ENCODE data around the gene BBOX1.
"Not testable (repeated sequence)": the region's sequence is repeated elsewhere in the genome, so short reads cannot be mapped to it uniquely, and the experiment has no call there.

BBOX1 gene, protein sequence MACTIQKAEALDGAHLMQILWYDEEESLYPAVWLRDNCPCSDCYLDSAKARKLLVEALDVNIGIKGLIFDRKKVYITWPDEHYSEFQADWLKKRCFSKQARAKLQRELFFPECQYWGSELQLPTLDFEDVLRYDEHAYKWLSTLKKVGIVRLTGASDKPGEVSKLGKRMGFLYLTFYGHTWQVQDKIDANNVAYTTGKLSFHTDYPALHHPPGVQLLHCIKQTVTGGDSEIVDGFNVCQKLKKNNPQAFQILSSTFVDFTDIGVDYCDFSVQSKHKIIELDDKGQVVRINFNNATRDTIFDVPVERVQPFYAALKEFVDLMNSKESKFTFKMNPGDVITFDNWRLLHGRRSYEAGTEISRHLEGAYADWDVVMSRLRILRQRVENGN

DNA sequence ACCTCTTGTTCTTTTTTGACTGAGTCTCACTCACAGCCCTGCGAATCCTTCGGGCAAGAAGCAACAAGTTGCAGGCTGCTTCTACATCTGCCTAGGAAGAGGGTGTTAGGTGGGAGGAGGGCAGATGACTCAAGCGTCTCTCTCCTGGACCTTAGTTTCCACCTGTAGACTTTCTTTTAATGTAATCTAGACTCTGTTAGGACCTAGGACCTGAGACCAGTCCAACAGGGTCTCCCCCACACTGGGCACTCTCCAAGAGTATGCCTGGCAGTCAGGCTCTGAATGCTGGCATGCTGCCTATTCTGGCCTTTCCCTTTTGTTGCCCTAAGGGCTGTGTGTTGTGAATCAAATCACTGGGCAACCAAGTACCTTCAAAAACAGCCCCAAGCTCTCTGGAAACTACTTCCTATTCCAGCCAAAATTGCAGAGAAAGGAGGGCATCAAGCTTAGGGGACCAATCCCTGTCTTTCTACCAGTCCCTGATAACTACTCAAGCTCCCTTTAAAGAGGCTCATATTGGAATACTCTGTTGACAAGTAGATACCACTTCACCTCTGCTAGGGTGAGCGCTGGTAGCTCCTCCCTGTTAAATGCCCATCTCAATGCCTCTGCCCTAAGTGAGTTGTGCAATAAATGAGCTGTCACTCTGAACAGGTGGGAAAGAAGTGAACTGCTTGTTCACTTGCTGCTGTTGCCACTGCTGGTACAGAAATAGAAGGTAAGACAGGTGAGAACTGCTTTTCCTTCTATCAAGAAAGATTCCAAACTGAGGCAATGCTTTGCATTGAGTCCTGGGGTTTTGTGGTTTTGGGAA is at the start of gene BBOX1:
TSS of gene BBOX1 (plus strand) at position 514 of the 814 bp plus-strand sequence. CDS start 14,616 bp downstream, outside the sequence.
- no peak for DNase-seq

DNA sequence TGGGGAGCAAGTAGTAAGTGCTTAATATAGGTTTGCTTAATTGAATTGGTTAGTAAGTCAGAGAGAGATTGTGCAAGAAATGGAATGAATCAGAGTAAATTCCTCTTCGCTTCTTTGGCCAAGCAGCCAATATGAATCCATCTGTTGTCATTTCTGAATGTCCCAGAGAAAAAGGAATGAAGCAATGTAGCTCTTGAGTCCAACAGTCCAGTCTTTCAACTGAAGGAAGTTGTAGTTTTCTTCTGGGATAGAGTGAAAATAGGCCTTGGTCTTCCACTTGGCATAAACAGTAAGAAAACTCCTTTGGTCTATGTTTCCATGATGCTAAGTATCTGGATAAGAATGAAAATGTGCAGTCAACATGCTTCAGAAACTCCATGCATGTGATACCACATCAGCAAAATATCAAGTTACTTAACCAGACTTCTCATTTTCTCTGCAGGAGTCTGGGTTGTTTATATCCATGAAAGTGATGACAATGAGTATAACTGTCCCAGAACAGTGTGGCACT is 48.5 kb upstream of the BBOX1 start:
- no peak for DNase-seq

DNA sequence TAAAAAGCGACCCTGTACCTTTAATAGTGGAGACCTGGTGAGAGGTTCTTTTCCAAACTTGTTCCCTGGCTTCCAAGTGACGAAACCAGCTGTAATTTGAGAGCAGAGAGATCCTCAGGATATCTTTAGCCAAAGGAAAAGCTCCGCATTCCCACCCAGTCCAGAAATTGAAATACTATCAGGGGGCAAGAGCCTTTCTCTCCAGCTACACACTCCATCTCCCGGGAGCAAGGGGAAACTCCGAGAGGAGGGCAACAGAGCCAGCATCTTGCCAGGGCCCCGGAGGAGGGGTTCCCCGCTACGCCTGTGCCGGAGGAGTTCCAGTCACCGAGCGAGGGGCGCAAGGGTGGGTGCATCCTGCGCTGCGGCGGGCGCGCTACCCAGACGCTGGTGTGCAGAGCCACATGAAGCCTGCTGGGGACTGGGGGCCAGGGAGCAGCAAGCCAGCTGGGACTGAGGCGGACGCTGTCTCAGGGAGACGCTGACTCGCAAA is 46.6 kb upstream of the BBOX1 start, which contains the start of gene FIBIN:
TSS of gene FIBIN (plus strand) at position 148 of the 493 bp plus-strand sequence. CDS start 415 bp downstream, outside the sequence.
- DNase-seq, result no peak

DNA sequence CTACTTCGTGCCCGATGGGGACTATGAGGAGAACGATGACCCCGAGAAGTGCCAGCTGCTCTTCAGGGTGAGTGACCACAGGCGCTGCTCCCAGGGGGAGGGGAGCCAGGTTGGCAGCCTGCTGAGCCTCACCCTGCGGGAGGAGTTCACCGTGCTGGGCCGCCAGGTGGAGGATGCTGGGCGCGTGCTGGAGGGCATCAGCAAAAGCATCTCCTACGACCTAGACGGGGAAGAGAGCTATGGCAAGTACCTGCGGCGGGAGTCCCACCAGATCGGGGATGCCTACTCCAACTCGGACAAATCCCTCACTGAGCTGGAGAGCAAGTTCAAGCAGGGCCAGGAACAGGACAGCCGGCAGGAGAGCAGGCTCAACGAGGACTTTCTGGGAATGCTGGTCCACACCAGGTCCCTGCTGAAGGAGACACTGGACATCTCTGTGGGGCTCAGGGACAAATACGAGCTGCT is 46.0 kb upstream of the BBOX1 start:
- DNase-seq, result no peak

DNA sequence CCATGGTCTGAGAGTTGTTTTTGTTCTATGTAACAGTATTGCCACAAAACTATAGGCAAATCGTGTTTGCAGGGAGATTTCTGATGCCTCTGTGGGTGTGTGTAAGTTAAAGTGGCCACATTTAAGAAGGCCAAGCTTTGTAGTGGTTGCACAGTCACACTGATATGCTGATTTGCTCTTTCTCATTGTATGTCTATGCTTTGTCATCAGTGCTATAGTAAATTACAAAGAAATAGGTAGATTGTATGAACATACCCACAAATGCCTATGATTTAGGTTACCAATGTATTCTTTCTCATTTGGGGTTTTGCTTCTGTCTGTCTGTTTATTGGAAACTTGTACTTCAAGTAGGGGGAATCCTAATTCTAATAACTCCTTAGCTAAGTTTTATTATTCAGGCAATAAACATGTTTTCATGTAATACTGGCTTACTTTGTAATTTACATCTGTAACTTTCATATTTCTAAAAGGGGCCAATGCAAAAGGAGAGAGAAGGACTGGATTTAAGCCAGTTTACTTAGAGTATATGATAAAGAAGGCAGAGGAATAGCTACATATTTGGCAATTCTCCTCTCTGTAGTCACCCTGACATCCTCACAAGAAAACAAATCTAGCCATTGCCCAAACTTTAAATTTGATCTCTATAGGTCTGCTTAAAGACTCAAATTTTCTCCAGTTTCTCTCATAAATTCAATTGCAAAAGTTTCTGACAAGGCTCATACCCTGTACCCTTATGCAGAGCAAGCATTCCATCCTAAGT is 44.7 kb upstream of the BBOX1 start:
- no peak for DNase-seq

GRCh38 chr11:26997378-26997777 is 43.2 kb upstream of the BBOX1 start:
- no peak for DNase-seq

- not testable (repeated sequence) for DNase-seq
Observed at GRCh38 chr11:27001136-27001730, 39.4 kb upstream of the BBOX1 start.

- no peak for DNase-seq
Observed at GRCh38 chr11:27002431-27002830, 38.2 kb upstream of the BBOX1 start.

DNA sequence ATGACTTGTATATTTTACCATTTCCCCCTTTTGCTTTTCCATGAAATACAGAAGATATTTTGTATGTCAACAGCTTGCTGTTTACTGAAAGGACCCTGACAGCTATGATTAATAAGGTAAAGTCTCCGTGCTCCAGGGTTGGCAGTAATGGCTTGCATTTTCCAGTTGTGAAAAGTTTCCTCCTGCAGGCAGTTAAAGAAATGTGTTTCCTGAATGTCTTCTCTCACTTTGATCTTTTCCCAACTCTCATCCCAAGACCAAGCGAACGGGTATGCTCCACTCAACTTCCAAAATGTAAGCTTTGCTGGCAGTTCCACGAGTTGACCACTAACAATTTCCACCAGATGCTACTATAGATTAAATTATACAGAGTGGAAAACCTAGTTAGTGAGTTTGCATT is 37.8 kb upstream of the BBOX1 start:
- DNase-seq, result no peak

- DNase-seq, result no peak
Observed at GRCh38 chr11:27004103-27004502, 36.5 kb upstream of the BBOX1 start.

DNA sequence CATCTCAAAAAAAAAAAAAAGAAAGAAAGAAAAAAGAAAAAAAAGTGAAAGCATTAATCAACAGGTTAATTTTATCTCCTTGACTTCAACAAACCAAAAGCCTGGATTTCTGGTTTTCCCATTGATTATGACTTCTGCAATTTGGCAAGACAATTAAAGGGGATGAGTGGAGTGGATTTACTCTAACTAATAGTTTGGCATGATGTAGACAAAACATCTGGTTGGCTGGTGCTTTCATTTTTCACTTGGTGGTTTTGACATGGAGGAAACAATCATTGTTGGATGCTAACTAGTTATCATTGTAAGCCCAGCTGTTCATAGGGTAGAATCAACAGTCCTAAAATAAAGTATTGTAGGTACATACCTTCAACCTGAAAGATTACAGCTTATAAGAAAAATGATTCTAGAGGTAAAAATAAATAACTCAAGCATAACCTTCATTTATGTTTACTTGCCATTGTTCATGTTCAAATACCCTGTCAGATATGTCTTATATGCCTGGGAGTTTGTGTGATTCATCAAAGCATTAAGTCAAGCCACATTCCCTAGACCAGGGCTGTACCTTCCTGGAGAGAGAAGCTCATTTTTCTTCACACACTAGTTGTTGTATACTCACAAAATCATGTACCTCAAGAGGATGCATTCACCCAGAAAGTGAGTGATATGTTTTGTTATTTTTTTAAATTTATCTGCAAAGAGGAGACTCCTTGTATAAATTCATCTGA is 31.6 kb upstream of the BBOX1 start:
- DNase-seq, result no peak

- no peak for DNase-seq
Observed at GRCh38 chr11:27011560-27012233, 28.9 kb upstream of the BBOX1 start.

DNA sequence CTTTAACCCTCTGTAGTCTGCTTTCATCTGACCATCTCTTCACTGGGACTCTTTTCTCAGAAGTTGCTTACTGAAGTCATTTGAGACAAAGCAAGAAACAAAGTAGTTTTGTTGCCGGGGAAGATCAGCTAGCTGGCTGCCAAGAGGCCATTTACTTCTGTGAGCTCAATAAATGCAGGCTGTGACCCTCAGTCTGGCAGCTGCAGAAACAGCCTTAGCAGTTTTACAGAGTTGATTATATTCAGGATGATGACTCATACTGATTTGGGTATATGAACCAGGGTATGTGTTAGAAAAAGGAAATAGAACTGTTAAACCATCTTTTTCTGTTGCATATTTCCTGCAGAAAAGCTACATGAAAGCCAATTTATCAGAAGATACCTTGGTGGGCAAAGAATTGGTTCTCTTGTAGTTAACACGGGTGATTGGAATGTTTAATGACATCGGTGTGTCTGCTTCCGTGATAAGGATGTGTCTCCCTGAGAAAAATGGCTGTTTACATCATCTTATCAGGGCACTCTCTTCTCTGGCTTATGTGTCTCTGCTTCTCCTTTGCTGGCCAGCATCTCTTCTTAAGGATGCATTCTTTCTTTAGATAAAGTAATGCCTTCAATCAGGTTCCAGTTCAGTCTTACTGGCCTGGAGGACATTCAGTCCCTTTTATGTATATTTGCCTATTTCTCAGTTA is 28.2 kb upstream of the BBOX1 start:
- DNase-seq, result no peak

GRCh38 chr11:27013781-27014361 is 26.7 kb upstream of the BBOX1 start:
- DNase-seq, result no peak

- DNase-seq, result no peak
Observed at GRCh38 chr11:27018902-27019529, 21.6 kb upstream of the BBOX1 start.

DNA sequence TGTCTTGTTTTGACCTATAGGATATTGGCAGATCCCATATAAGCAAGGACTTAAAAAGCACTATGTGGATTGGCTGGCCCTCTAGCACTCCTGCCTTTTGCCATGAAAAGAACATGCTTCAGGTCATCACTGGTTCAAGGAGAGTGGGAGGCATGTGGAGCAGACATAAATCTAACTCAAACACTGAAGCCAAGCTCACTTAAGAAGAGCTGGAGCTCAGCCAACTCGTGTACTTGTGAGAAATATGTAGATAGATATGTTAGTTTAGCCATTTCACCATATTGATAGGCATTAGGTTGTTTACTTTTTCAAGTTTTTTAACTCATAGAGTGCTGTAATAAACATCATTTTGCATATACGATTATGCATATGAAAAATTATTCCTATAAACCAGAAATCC is 19.9 kb upstream of the BBOX1 start:
- DNase-seq, result no peak

- no peak for DNase-seq
Observed at GRCh38 chr11:27022659-27023251, 17.9 kb upstream of the BBOX1 start.

DNA sequence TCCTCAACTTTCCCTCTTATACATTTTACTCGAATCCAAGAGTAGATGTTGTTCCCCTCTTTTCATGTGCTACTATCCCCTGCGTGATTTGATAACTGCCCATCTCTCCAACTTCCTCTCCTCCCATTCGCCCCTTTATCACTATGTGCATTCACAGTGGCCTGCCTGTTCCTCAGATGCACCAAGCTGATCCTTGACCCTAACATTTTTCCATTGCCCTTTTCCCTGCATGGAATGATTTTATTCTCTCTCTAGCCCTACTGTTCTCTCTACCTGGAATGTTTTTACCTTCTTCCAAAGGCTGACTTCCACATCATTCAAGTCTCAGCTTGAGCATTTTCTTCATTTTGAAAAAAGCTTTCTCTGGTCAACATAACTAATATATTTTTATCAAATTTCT is 15.8 kb upstream of the BBOX1 start:
- DNase-seq, result no peak

Measured in stimulated activated CD4-positive, alpha-beta T cell treated with anti-CD3 and anti-CD28 coated beads, Interleukin-2, amount 100 ng/mL, for 48 hours (primary cell).